IMR-90 (cell line): ENCODE data around the gene DPPA3. TPM values are rescaled to one million over a fixed set of nuclear protein-coding genes. Genes with fewer than 3 reads are reported as not detected.
"Not testable (repeated sequence)": the region's sequence is repeated elsewhere in the genome, so short reads cannot be mapped to it uniquely, and the experiment has no call there.

Experiments
- ATAC-seq: fragments of 200-7000 bp; cut with Tn5 transposase; 2 replicates; pipeline ENCODE4 v1.9.1; 2020; ENCODE audit warnings: low read depth, mild to moderate bottlenecking, moderate library complexity
- BruUV-seq: library from RNA; stranded (reverse); fragments of 400-500 nt; replicated peaks from 2 replicates; lab custom pipeline; 2021; lab: Mats Ljungman, UMichigan
- CTCF ChIA-PET: fragments of 300-600 bp; formaldehyde crosslinking; extraction: SDS; loops from one replicate; lab custom pipeline; 2021; ENCODE audit warnings: antibody characterized with exemption; lab: Yijun Ruan, JAX
- POLR2A ChIA-PET: fragments of 300-600 bp; sonication (Branson Sonifier 250); formaldehyde crosslinking; loops from one replicate; lab custom pipeline; 2022; ENCODE audit warnings: antibody characterized with exemption; ENCODE audit not compliant: unreplicated experiment; lab: Charles Lee
- DNase-seq: peaks from one replicate; pipeline ENCODE4 v3.0.0; 2013
- H2AFZ ChIP-seq: replicated peaks from 2 replicates; pipeline ENCODE3; 2013; ENCODE audit warnings: low read length, mild to moderate bottlenecking; ENCODE audit not compliant: poor library complexity
- H2AK5ac ChIP-seq: 2 replicates; pipeline ENCODE4 v1.6.1; 2013; ENCODE audit warnings: low read depth, low read length, inconsistent platforms
- H2AK9ac ChIP-seq: replicated peaks from 2 replicates; pipeline ENCODE3; 2013; ENCODE audit warnings: mild to moderate bottlenecking, low read depth, low read length, moderate library complexity; ENCODE audit not compliant: poor library complexity
- H2BK120ac ChIP-seq: 2 replicates; pipeline ENCODE4 v1.6.1; 2013; ENCODE audit warnings: low read depth, low read length, inconsistent platforms
- H2BK15ac ChIP-seq: 3 replicates; pipeline ENCODE4 v1.6.1; 2013; ENCODE audit warnings: low read depth, low read length, inconsistent platforms
- H2BK20ac ChIP-seq: 2 replicates; pipeline ENCODE4 v1.6.1; 2013; ENCODE audit warnings: low read depth, mild to moderate bottlenecking, inconsistent platforms, low read length, moderate library complexity
- H2BK5ac ChIP-seq: 2 replicates; pipeline ENCODE4 v1.6.1; 2013; ENCODE audit warnings: mild to moderate bottlenecking, low read depth, low read length, inconsistent platforms; ENCODE audit not compliant: poor library complexity, severe bottlenecking
- H3K14ac ChIP-seq: replicated peaks from 2 replicates; pipeline ENCODE4 v1.6.1; 2013; ENCODE audit warnings: low read depth, low read length, inconsistent platforms
- H3K18ac ChIP-seq: 2 replicates; pipeline ENCODE4 v1.6.1; 2013; ENCODE audit warnings: low read depth, low read length, control low read depth
- H3K23ac ChIP-seq: 2 replicates; pipeline ENCODE4 v1.6.1; 2013; ENCODE audit warnings: low read depth, low read length, inconsistent platforms
- H3K27ac ChIP-seq: 2 replicates; pipeline ENCODE4 v1.5.1; 2013; ENCODE audit warnings: mild to moderate bottlenecking, control low read depth, low read length; ENCODE audit not compliant: insufficient read depth
- H3K27me3 ChIP-seq: 2 replicates; pipeline ENCODE4 v1.6.1; 2013; ENCODE audit warnings: low read length; ENCODE audit not compliant: control insufficient read depth, insufficient read depth
- H3K36me3 ChIP-seq: 2 replicates; pipeline ENCODE4 v1.6.1; 2013; ENCODE audit warnings: low read length, mixed read lengths; ENCODE audit not compliant: control insufficient read depth, insufficient read depth
- H3K4ac ChIP-seq: 2 replicates; pipeline ENCODE4 v1.6.1; 2013; ENCODE audit warnings: low read depth, low read length, inconsistent platforms
- H3K4me1 ChIP-seq: 2 replicates; pipeline ENCODE4 v1.6.1; 2013; ENCODE audit warnings: low read length, mixed read lengths; ENCODE audit not compliant: control insufficient read depth, insufficient read depth
- H3K4me2 ChIP-seq: 2 replicates; pipeline ENCODE4 v1.6.1; 2013; ENCODE audit warnings: low read depth, mild to moderate bottlenecking, control low read depth, low read length, moderate library complexity
- H3K4me3 ChIP-seq: 2 replicates; pipeline ENCODE4 v1.5.1; 2013; ENCODE audit warnings: low read depth, mild to moderate bottlenecking, control low read depth, low read length, moderate library complexity; ENCODE audit not compliant: insufficient read depth
- H3K56ac ChIP-seq: 2 replicates; pipeline ENCODE4 v1.6.1; 2013; ENCODE audit warnings: low read length, inconsistent platforms; ENCODE audit not compliant: insufficient read depth; ENCODE audit errors: extremely low read depth
- H3K79me1 ChIP-seq, 2 experiments: 2 replicates each; pipeline ENCODE4 v1.6.1; 2013; ENCODE audit warnings: low read length in 2 of 2, inconsistent platforms in 1 of 2, low read depth in 1 of 2
- H3K9ac ChIP-seq: 2 replicates; pipeline ENCODE4 v1.6.1; 2013; ENCODE audit warnings: low read depth, low read length, control low read depth
- H3K9me1 ChIP-seq: 2 replicates; pipeline ENCODE4 v1.6.1; 2013; ENCODE audit warnings: low read length, inconsistent platforms; ENCODE audit not compliant: insufficient read depth
- H3K9me3 ChIP-seq: 2 replicates; pipeline ENCODE4 v1.6.1; 2013; ENCODE audit warnings: low read length; ENCODE audit not compliant: control insufficient read depth, insufficient read depth
- H4K20me1 ChIP-seq: 2 replicates; pipeline ENCODE4 v1.6.1; 2013; ENCODE audit warnings: low read length, inconsistent platforms; ENCODE audit not compliant: insufficient read depth
- H4K5ac ChIP-seq: 2 replicates; pipeline ENCODE4 v1.6.1; 2013; ENCODE audit warnings: mild to moderate bottlenecking, low read depth, low read length, control low read depth
- H4K8ac ChIP-seq, 2 experiments: 2 replicates each; pipeline ENCODE4 v1.6.1; 2013; ENCODE audit warnings: low read depth in 2 of 2, low read length in 2 of 2, control low read depth in 1 of 2, inconsistent platforms in 1 of 2
- H4K91ac ChIP-seq: 2 replicates; pipeline ENCODE4 v1.6.1; 2013; ENCODE audit warnings: low read depth, low read length, inconsistent platforms; ENCODE audit not compliant: insufficient read depth
- CHD1 ChIP-seq: IDR thresholded peaks from 2 replicates; pipeline ENCODE4 v1.6.1; 2012; ENCODE audit warnings: low read depth, low read length, improper control_type of control experiment
- CTCF ChIP-seq: conservative IDR thresholded peaks from 2 replicates; pipeline ENCODE4 v1.5.1; 2012; ENCODE audit warnings: mild to moderate bottlenecking, low read depth, low read length, improper control_type of control experiment
- ELK1 ChIP-seq: fragments of 150-350 bp; IDR thresholded peaks from 2 replicates; pipeline ENCODE4 v1.6.1; 2016; ENCODE audit warnings: low read depth, mild to moderate bottlenecking, low read length, moderate library complexity, borderline replicate concordance
- FOS ChIP-seq: fragments of 150-350 bp; IDR thresholded peaks from 2 replicates; pipeline ENCODE4 v1.6.1; 2016; ENCODE audit warnings: low read depth, low read length
- MAFK ChIP-seq: IDR thresholded peaks from 2 replicates; pipeline ENCODE4 v1.6.1; 2012; ENCODE audit warnings: low read depth, low read length, improper control_type of control experiment
- NFE2L2 ChIP-seq: fragments of 150-350 bp; IDR thresholded peaks from 2 replicates; pipeline ENCODE4 v1.6.1; 2016; ENCODE audit warnings: low read depth, mild to moderate bottlenecking, low read length
- POLR2A ChIP-seq: IDR thresholded peaks from 2 replicates; pipeline ENCODE4 v1.6.1; 2012; ENCODE audit warnings: mild to moderate bottlenecking, low read depth, low read length
- SMC3 ChIP-seq: fragments of 150-350 bp; IDR thresholded peaks from 2 replicates; pipeline ENCODE4 v1.6.1; 2016; ENCODE audit warnings: low read depth, mild to moderate bottlenecking, antibody characterized with exemption, low read length, moderate library complexity
- WGBS, 2 experiments: methylation state at CpG; one replicate each; pipeline versions ENCODE4 v1.1.5 to v1.1.7; 2013; ENCODE audit warnings: missing lambda C conversion rate in 2 of 2; ENCODE audit not compliant: insufficient read length in 1 of 2; ENCODE audit errors: extremely low coverage in 2 of 2; 5-methylcytosine and 5-hydroxymethylcytosine counted together
- dilution Hi-C: fragments of 300-500 bp; cut with HindIII; formaldehyde crosslinking; loops from one replicate; pipeline ENCODE4 v1.14.3; 2018; ENCODE audit warnings: low sequenced_read_pairs; ENCODE audit not compliant: unreplicated experiment
- in situ Hi-C: fragments of 300-500 bp; cut with MboI; formaldehyde crosslinking; loops from 3 replicates; pipeline ENCODE4 v1.14.3; 2019; ENCODE audit warnings: low sequenced_read_pairs, inconsistent platforms, mixed read lengths
- intact Hi-C: fragments of 100-400 bp; cut with micrococcal nuclease; formaldehyde crosslinking; loops from 2 replicates; pipeline ENCODE4 v1.10.0; 2022
- polyA plus RNA-seq, 3 experiments: library from polyadenylated mRNA; depleted of rRNA; stranded (reverse); fragments of >200 nt; gene quantifications; 2 replicates each; pipeline ENCODE4 v1.2.3, GENCODE V29; 2012; ENCODE audit warnings: low replicate concordance in 1 of 3
- total RNA-seq: library from RNA; depleted of rRNA; stranded (reverse); fragments of >200 nt; gene quantifications from 2 replicates; pipeline ENCODE4 v1.2.3, GENCODE V29; 2012

Gene DPPA3
- total and polyA plus RNA-seq, 2 of the 4 experiments (the other 2 are of a cell fraction), result not detected

GRCh38 chr12:7729746-7730145, 18.5 kb downstream of the DPPA3 start:
- H4K91ac ChIP-seq, result no peak overlapping the region
- intact Hi-C loops (no loop called here), in situ Hi-C loops (no loop called here), dilution Hi-C loops (no loop called here)
- H2BK120ac ChIP-seq, result no peak overlapping the region
- H3K4me3 ChIP-seq, result no peak overlapping the region
- no peak overlapping the region for H3K18ac ChIP-seq
- no peak for TF ChIP-seq CHD1
- TF ChIP-seq MAFK, result no peak
- TF ChIP-seq CTCF, result no peak
- TF ChIP-seq POLR2A, result no peak
- TF ChIP-seq SMC3, result no peak
- TF ChIP-seq FOS, result no peak
- TF ChIP-seq NFE2L2, result no peak
- no peak for TF ChIP-seq ELK1
- H3K27ac ChIP-seq, result no peak overlapping the region
- H2BK15ac ChIP-seq, result no peak overlapping the region
- no peaks in the 10 kb centered on the region for H3K27me3 ChIP-seq
- POLR2A ChIA-PET, result no interaction called here
- H2AK5ac ChIP-seq, result no peak overlapping the region
- no peaks in the 10 kb centered on the region for H3K79me1 ChIP-seq
- peaks cover 2% of the 10 kb centered on the region; the same call in 1 of the 2 replicates for H3K9me3 ChIP-seq
- no peak overlapping the region for H2BK20ac ChIP-seq
- H3K56ac ChIP-seq, result no peak overlapping the region
- H4K5ac ChIP-seq, result no peak overlapping the region
- no peaks in the 10 kb centered on the region for H3K36me3 ChIP-seq
- 59% methylated on average over 3 of the region's 4 CpGs; no CpG with 5 or more reads in 1 of the 2 experiments for whole genome bisulfite sequencing, 2 experiments
- no peak overlapping the region for H2AK9ac ChIP-seq
- no peak overlapping the region for H3K4me2 ChIP-seq
- H3K14ac ChIP-seq, result no peak overlapping the region
- no peak overlapping the region for H2AFZ ChIP-seq
- CTCF ChIA-PET, result interaction anchor here (0.7 kb wide), 1 partner anchor 40 kb away, joined by 4 read pairs; no protein-coding TSS in a partner anchor
- no peak overlapping the region for H2BK5ac ChIP-seq
- DNase-seq (no peak), ATAC-seq (no peak)
- no peaks in the 10 kb centered on the region for H3K9me1 ChIP-seq
- no peaks in the 10 kb centered on the region for H3K4me1 ChIP-seq
- H4K8ac ChIP-seq, result no peak overlapping the region
- no peaks in the 10 kb centered on the region for H4K20me1 ChIP-seq
- no peak overlapping the region for H3K9ac ChIP-seq
- no peak overlapping the region for H3K4ac ChIP-seq
- no peak overlapping the region for H3K23ac ChIP-seq
- no TSS peak for BruUV-seq

GRCh38 chr12:7730984-7731383, 19.8 kb downstream of the DPPA3 start:
- H3K27me3 ChIP-seq, H2BK15ac ChIP-seq, H2BK5ac ChIP-seq, H3K9me1 ChIP-seq, BruUV-seq, H3K23ac ChIP-seq, dilution Hi-C loops, DNase-seq, H3K18ac ChIP-seq, H4K91ac ChIP-seq, H4K5ac ChIP-seq, H2BK20ac ChIP-seq, H3K4ac ChIP-seq, H3K36me3 ChIP-seq, H2AK9ac ChIP-seq, CTCF ChIA-PET, ATAC-seq, H3K4me1 ChIP-seq, H4K20me1 ChIP-seq, intact Hi-C loops, H3K27ac ChIP-seq, H3K4me3 ChIP-seq, H2AFZ ChIP-seq, H3K79me1 ChIP-seq, H3K9ac ChIP-seq, H3K9me3 ChIP-seq, H2AK5ac ChIP-seq, H3K56ac ChIP-seq, H3K14ac ChIP-seq, H2BK120ac ChIP-seq, H4K8ac ChIP-seq, H3K4me2 ChIP-seq, in situ Hi-C loops, POLR2A ChIA-PET: not testable (repeated sequence)
